Activated CD4-positive, alpha-beta T cell treated with anti-CD3 and anti-CD28 coated beads for 48 hours (primary cell): ENCODE measurements around the gene PKN3.
A peak's percentile ranks its signal among the peaks of the same experiment; 100 is the strongest.

ENCODE experiments used
- DNase-seq: peaks from one replicate; pipeline ENCODE4 v3.0.0-alpha.2; 2020

PKN3 gene

DNA sequence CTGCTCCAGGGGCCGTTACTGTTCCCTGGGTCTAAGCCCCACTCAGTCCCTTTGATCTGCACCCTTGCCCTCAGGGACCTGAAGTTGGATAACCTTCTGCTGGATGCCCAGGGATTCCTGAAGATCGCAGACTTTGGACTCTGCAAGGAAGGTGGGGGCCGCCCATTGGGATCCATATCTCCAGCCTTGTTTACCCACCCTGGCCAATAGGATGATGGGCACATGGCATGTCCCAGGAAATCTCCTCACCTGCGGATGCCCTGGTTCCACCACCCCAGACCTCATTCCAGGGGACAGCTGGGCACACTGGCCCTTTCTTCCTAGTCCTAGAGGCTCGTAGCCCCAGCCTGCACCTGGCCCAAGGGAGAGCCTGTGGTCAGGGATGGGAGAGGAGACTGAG lies 16.2 kb downstream of the PKN3 start:
- DNase-seq, result no peak

- DNase-seq, result no peak
Observed at GRCh38 chr9:128719919-128720605, 17.8 kb downstream of the PKN3 start.

DNA sequence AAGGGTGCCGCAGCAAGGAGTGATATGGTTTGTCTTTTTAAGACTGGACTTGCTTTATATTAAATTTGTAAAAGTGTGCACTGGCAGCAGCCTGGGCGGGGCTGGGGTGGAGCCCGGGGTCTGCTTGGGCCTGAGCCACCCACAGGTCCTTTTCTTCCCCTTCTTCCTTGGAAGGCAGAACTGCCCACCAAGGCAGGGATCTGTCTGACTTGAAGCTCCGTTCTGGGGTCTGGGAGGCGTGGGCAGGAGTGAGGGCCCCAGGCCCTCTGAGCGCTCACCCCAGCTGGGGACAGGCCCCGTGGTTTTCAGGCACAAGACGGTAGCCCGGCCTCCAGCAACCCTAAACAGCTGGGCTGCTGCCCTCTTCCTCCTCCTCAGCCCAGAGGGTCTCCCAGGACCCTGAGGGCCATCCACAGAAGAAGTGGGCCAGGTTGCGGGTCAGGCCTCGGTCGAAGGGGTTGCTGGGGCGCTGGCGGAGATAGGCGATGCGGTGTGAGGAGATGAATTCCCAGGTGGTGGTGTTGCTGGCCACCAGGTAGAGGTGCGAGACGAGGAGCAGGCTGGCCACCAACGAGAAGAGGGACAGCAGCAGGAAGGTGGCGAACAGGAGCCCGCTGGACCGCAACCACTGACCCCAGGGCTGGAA lies 18.7 kb downstream of the PKN3 start:
- no peak for DNase-seq

- no peak for DNase-seq
Observed at GRCh38 chr9:128721487-128722010, 19.2 kb downstream of the PKN3 start.

GRCh38 chr9:128722380-128723351 lies 20.4 kb downstream of the PKN3 start:
- DNase-seq, result no peak

DNA sequence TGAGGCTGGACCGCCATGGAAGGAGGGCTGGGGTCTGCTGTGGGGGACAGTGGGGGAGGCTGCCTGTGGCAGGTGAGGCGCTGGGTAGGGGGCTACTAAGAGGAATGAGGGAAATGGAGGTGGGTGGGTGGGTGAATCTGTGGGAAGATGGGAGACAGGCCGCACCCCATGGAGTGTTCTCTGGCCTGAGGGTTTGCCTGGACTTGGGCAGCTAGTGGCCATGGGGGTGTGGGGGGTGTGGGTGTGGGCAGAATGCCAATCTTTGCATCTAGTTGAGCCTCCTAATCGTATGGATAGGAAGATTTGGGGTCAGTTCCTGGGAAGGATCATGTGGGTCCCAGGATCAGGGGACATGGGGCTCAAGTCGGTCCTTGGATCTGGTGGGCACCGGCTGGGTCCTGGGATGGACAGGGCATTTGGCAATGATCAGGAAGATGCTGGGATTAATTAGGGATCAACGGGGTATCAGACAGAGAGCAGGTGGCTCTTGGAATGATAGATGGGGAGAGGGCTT lies 21.1 kb downstream of the PKN3 start:
- no peak for DNase-seq

DNA sequence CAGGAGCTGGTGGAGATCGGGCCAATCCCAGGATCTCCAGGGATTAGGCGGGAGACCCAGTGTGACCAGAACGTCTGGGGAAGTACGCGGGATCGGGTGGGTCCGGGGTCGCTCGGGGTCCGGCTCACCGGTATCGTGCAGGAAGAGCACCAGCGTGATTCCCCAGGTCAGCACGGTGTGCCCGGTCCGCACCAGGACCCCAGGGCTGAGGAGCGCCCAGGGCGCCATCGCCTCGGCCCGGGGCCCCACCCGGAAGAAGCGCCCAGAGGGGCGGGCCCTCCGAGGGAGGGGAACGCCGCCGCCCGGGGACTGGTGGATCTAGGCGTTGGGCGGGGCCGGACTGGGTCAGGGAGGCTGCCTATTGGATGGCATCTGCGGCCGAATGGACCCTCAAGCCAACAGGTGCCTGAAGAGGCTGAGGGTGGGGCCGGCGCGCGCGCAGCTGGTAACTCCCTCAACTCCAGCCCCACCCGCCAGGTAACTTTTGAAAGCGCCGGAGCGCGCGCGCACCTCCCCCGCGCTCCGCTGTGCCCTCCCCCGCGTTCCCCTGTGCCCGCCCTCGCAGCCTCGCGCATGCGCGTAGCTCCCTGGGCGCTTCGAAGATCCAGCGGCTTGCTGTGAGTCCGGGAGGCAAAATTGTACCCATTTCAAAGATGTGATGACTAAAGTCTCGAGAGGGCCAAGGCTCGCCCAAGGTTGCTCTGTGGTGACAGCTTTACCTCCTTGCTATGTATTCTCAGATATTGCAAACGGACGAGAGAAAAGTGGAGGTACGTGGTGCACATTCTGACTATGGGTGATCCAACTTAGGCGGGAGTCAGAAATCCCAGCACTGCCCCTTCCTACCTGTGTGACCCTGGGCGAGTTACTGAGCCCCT lies 21.8 kb downstream of the PKN3 start, which contains the start of gene ZDHHC12:
Gene ZDHHC12 (minus strand): TSS at position 262 of the 878 bp plus-strand sequence. CDS start 34 bp downstream, at position 228.
- peak; percentile 100 for DNase-seq

DNA sequence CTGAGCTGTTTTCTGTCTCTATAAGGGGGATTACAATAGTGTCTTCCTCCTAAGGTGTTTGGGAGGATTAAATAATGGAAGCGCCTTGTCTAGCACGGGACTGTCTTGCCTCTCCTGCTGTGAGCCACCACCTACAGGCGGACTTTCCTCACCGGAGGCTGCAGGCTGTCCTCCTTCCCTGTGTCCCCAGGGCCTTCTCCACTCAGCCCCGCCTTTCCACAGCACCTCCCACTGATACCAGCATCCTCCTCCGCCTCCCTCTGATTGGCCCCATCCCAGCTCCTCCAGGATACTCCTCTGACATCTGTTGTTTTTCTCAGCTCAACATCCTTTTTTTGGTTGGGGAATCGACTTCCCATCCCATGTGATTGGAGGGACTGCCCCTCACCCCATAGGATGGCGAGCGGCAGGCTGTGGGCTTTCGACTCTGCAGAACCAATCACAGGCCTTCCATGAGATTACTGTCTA lies 22.5 kb downstream of the PKN3 start:
- peak; percentile 65 for DNase-seq

GRCh38 chr9:128727640-128728248 lies 25.4 kb downstream of the PKN3 start:
- DNase-seq, result no peak

- no peak for DNase-seq
Observed at GRCh38 chr9:128728298-128728697, 26.0 kb downstream of the PKN3 start.

DNA sequence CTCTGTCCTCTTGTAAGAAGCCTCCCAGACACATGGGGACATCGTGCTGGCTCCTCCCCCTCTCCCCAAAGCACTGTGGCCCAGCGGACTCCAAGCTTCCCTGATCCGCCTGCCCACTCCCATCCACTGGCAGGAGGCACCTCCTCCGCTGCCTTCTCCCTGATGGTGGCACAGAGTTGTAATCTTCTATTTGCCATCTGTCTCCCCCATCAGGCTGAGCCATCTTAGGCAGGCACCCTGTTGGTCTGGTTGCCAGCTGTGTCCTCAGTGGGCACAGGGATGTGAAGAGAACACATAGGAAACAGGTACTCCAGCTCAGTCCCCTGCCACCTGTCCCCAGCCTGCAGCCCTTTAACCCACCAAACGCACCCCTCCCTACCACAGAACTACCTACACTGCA lies 27.0 kb downstream of the PKN3 start:
- DNase-seq, result no peak

DNA sequence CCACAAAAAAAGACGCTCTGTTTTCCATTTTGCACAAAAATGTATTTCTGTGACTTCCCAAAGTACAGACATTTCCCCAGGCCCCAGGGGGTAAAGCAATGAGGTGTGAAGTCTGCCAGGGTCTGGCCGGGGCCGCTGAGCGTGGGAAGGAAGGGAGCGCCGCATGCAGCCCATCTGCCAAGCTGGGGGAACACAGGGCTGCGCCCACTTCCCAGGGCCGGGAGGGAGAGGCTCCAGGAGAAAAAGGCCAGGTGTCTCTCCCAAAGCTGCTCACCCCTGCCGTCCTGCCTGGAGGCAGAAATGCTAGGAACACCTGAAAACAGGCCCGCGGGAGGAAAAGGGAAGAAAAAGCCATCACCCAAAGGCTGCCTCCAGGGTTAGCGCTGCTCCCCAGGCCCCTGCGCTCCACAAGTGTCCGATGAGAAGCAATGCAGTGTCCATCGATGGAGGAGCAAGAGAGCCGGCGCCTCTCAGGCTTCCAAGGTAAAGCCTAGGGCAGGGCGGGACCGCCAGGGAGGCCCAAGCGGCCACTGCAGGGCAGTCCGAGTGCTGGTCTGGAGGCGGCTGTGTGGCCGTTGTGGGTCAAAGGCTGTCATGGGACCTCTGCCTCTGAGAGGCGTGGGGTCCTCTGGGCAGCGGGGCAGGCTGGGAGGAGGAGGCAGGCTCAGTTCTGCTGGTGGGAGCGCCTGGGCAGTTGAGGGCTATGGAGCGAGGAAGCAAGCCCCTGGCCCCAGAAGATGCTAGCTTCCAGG lies 27.6 kb downstream of the PKN3 start:
- no peak for DNase-seq

DNA sequence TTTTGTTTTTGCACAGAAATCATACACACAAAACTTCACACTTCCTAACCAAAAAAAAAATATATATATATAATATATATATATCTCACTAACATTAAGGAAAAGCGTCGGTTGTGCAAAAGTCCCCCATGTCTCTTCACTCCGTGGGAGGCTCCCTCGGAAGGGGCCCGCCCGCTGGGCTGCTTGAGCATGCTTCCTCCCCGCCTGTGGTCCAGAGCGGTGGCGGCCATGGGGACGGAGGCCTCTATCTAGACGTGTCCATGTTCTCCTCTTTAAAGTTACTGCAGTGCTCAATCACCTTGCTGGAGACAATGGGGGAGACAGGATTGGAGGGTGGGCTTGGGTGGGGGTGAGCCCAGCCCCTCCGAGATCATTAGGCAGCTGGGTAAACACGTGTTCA lies 28.8 kb downstream of the PKN3 start:
- no peak for DNase-seq

DNA sequence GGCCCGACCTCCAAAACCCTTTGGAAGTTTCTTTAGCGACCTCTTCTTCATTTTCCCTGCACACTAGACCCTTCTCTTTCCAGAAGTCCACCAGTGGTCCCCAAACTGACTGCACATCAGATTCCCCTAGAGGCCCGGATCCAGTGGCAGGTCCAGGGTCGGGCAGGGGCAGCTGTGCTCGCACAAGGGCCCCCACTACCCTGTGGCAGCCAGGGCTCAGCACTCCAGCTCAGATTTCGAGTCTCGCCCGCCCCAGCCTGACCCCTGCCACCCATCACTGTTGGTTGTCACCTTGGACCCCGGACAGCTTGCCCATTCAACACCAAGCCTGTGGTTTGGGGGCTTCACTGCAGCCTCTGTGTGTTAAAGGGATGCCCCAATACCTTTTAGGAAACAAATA lies 29.4 kb downstream of the PKN3 start:
- DNase-seq, result no peak

- DNase-seq, result no peak
Observed at GRCh38 chr9:128732576-128732975, 30.3 kb downstream of the PKN3 start.

- DNase-seq, result peak; percentile 36
Observed at GRCh38 chr9:128733256-128733655, 31.0 kb downstream of the PKN3 start.

- DNase-seq, result no peak
Observed at GRCh38 chr9:128735373-128735772, 33.1 kb downstream of the PKN3 start.

DNA sequence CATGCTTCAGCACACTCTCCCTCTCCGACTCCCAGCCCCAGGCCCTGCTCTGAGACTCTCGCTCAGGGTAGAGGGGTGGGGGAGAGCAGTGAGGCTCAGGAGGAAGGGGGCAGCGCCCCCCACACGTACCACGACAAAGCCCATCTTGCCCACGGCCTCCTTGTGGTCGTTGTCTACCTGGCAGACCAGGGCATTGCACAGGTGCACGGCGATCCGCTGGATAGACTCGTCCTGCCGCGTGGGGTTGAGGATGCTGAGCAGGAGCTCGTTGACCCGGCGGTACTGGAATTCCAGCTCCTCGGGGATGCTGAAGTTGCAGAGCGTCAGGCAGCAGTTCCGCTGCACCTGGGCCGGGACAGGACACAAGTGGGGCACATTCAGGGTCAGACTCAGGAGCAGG lies 40.1 kb downstream of the PKN3 start:
- DNase-seq, result no peak

- DNase-seq, result no peak
Observed at GRCh38 chr9:128743421-128743820, 41.1 kb downstream of the PKN3 start.

GRCh38 chr9:128747241-128747640 lies 44.9 kb downstream of the PKN3 start:
- no peak for DNase-seq
